H9 (cell line): ENCODE measurements around the gene MED15. TPM values are rescaled to one million over a fixed set of nuclear protein-coding genes. Genes with fewer than 3 reads are reported as not detected.

Source experiments
- DNase-seq: peaks from one replicate; pipeline ENCODE4 v3.0.0-alpha.2; 2017
- H2AFZ ChIP-seq: one replicate; pipeline ENCODE4 v1.6.1; 2013; ENCODE audit warnings: mild to moderate bottlenecking, low read length, control low read depth, moderate library complexity
- H2AK5ac ChIP-seq: 2 replicates; pipeline ENCODE4 v1.6.1; 2013; ENCODE audit warnings: low read length, control low read depth, mixed read lengths; ENCODE audit not compliant: insufficient read length
- H2BK120ac ChIP-seq: one replicate; pipeline ENCODE4 v1.6.1; 2013; ENCODE audit warnings: low read depth, mild to moderate bottlenecking, low read length, control low read depth, inconsistent platforms; ENCODE audit not compliant: poor library complexity, severe bottlenecking
- H2BK12ac ChIP-seq: 2 replicates; pipeline ENCODE4 v1.6.1; 2013; ENCODE audit warnings: low read length, control low read depth, mixed read lengths, low read depth; ENCODE audit not compliant: insufficient read length
- H2BK15ac ChIP-seq: 2 replicates; pipeline ENCODE4 v1.6.1; 2013; ENCODE audit warnings: low read depth, low read length, control low read depth
- H2BK20ac ChIP-seq: one replicate; pipeline ENCODE4 v1.6.1; 2013; ENCODE audit warnings: low read depth, mild to moderate bottlenecking, low read length, control low read depth, inconsistent platforms; ENCODE audit not compliant: poor library complexity, severe bottlenecking
- H2BK5ac ChIP-seq: 2 replicates; pipeline ENCODE4 v1.6.1; 2013; ENCODE audit warnings: low read length, control low read depth, mixed read lengths; ENCODE audit not compliant: insufficient read length
- H3K14ac ChIP-seq: 2 replicates; pipeline ENCODE4 v1.6.1; 2013; ENCODE audit warnings: low read length, control low read depth; ENCODE audit not compliant: insufficient read depth
- H3K18ac ChIP-seq: 2 replicates; pipeline ENCODE4 v1.6.1; 2013; ENCODE audit warnings: low read depth, mild to moderate bottlenecking, mixed read lengths, low read length, control low read depth; ENCODE audit not compliant: insufficient read length
- H3K23ac ChIP-seq: 2 replicates; pipeline ENCODE4 v1.6.1; 2013; ENCODE audit warnings: low read length, control low read depth, mixed read lengths, low read depth; ENCODE audit not compliant: insufficient read length
- H3K23me2 ChIP-seq: 2 replicates; pipeline ENCODE4 v1.6.1; 2013; ENCODE audit warnings: low read depth, mild to moderate bottlenecking, mixed read lengths, low read length, control low read depth; ENCODE audit not compliant: insufficient read length, poor library complexity, severe bottlenecking
- H3K27ac ChIP-seq: 2 replicates; pipeline ENCODE4 v1.5.1; 2013; ENCODE audit warnings: low read length, control low read depth, mixed read lengths, low read depth; ENCODE audit not compliant: insufficient read length
- H3K27me3 ChIP-seq: 2 replicates; pipeline ENCODE4 v1.6.1; 2013; ENCODE audit warnings: low read length, control low read depth, inconsistent platforms; ENCODE audit not compliant: insufficient read depth
- H3K4ac ChIP-seq: 2 replicates; pipeline ENCODE4 v1.6.1; 2013; ENCODE audit warnings: low read depth, mild to moderate bottlenecking, control low read depth, inconsistent platforms, low read length, moderate library complexity
- H3K4me1 ChIP-seq: 2 replicates; pipeline ENCODE4 v1.6.1; 2013; ENCODE audit warnings: low read length, control low read depth, inconsistent platforms; ENCODE audit not compliant: insufficient read depth
- H3K4me2 ChIP-seq: 2 replicates; pipeline ENCODE4 v1.6.1; 2013; ENCODE audit warnings: low read length, control low read depth, mixed read lengths; ENCODE audit not compliant: insufficient read length, insufficient read depth
- H3K56ac ChIP-seq: 2 replicates; pipeline ENCODE4 v1.6.1; 2013; ENCODE audit warnings: low read depth, mild to moderate bottlenecking, mixed read lengths, low read length, control low read depth; ENCODE audit not compliant: insufficient read length
- H3K79me1 ChIP-seq: 2 replicates; pipeline ENCODE4 v1.6.1; 2013; ENCODE audit warnings: low read depth, mild to moderate bottlenecking, moderate library complexity, low read length, control low read depth, inconsistent platforms; ENCODE audit not compliant: insufficient read depth, poor library complexity, severe bottlenecking
- H3K79me2 ChIP-seq: 2 replicates; pipeline ENCODE4 v1.6.1; 2013; ENCODE audit warnings: low read length, control low read depth, inconsistent platforms; ENCODE audit not compliant: insufficient read depth
- H3K9ac ChIP-seq: 2 replicates; pipeline ENCODE4 v1.6.1; 2013; ENCODE audit warnings: low read length, control low read depth, mixed read lengths; ENCODE audit not compliant: insufficient read length; ENCODE audit errors: extremely low read depth
- H3K9me3 ChIP-seq: one replicate; pipeline ENCODE4 v1.6.1; 2013; ENCODE audit warnings: low read depth, low read length, inconsistent platforms; ENCODE audit not compliant: control insufficient read depth
- H3T11ph ChIP-seq: one replicate; pipeline ENCODE4 v1.6.1; 2013; ENCODE audit warnings: mild to moderate bottlenecking, low read length, control low read depth, inconsistent platforms
- H4K20me1 ChIP-seq: one replicate; pipeline ENCODE4 v1.6.1; 2013; ENCODE audit not compliant: control insufficient read depth, insufficient read length, insufficient read depth
- H4K5ac ChIP-seq: 2 replicates; pipeline ENCODE4 v1.6.1; 2013; ENCODE audit warnings: low read depth, mild to moderate bottlenecking, mixed read lengths, low read length, control low read depth; ENCODE audit not compliant: insufficient read length
- H4K8ac ChIP-seq: replicated peaks from 2 replicates; pipeline ENCODE4 v1.6.1; 2013; ENCODE audit warnings: low read length, control low read depth, mixed read lengths, low read depth; ENCODE audit not compliant: insufficient read length
- H4K91ac ChIP-seq: 2 replicates; pipeline ENCODE4 v1.6.1; 2013; ENCODE audit warnings: low read depth, mild to moderate bottlenecking, moderate library complexity, mixed read lengths, low read length, control low read depth; ENCODE audit not compliant: insufficient read length
- H3K27ac Mint-ChIP-seq, 3 experiments: 2 replicates in 2 of 3; 3 replicates in 1 of 3; pipeline ENCODE4 v1.8.0; 2020 to 2021; ENCODE audit warnings: mixed read lengths in 3 of 3, mild to moderate bottlenecking in 1 of 3, moderate library complexity in 1 of 3
- H3K27me3 Mint-ChIP-seq: 2 replicates; pipeline ENCODE4 v1.8.0; 2021; ENCODE audit warnings: low read depth, mild to moderate bottlenecking, moderate library complexity, mixed read lengths
- H3K36me3 Mint-ChIP-seq, 3 experiments: 2 replicates in 2 of 3; 3 replicates in 1 of 3; pipeline ENCODE4 v1.8.0; 2020 to 2021; ENCODE audit warnings: low read depth in 3 of 3, mixed read lengths in 3 of 3; ENCODE audit not compliant: insufficient read depth in 1 of 3
- H3K4me1 Mint-ChIP-seq, 2 experiments: 2 replicates each; pipeline ENCODE4 v1.8.0; 2020; ENCODE audit warnings: mixed read lengths in 2 of 2
- H3K4me3 Mint-ChIP-seq, 2 experiments: 2 replicates in 1 of 2; 3 replicates in 1 of 2; pipeline ENCODE4 v1.8.0; 2020 to 2021; ENCODE audit warnings: mild to moderate bottlenecking in 2 of 2, mixed read lengths in 2 of 2, moderate library complexity in 1 of 2
- H3K9me3 Mint-ChIP-seq, 2 experiments: 2 replicates in 1 of 2; 3 replicates in 1 of 2; pipeline ENCODE4 v1.8.0; 2020; ENCODE audit warnings: mild to moderate bottlenecking in 2 of 2, mixed read lengths in 2 of 2, moderate library complexity in 1 of 2
- CTCF ChIP-seq: fragments of 200-600 bp; sonication (generic); conservative IDR thresholded peaks from 3 replicates; pipeline ENCODE4 v1.8.0; 2021; ENCODE audit warnings: antibody characterized with exemption, mild to moderate bottlenecking
- WGBS: extraction: QIAGEN DNeasy Blood & Tissue Kit; methylation state at CpG from one replicate; pipeline ENCODE4 v1.1.7; 2013; ENCODE audit warnings: missing lambda C conversion rate, low lambda C conversion rate, mixed read lengths; ENCODE audit not compliant: insufficient read length; ENCODE audit errors: extremely low coverage; 5-methylcytosine and 5-hydroxymethylcytosine counted together
- total RNA-seq: library from RNA; stranded (reverse); gene quantifications from 2 replicates; pipeline ENCODE4 v1.2.1, GENCODE V29; 2021

MED15 gene
- total RNA-seq, 1 experiment from 2014 or later, result 47.4 TPM

- Mint-ChIP-seq H3K36me3 (no peaks in the 10 kb centered on the region), H3K4me3 (no peak overlapping the region), H3K27me3 (peaks cover 10% of the 10 kb centered on the region), H3K27ac (no peak overlapping the region; a peak in 1 of 7 replicates), H3K4me1 (no peaks in the 10 kb centered on the region), H3K9me3 (no peaks in the 10 kb centered on the region)
- Histone ChIP-seq H2AK5ac (no peak overlapping the region), H4K20me1 (no peaks in the 10 kb centered on the region), H3K14ac (no peak overlapping the region), H3K9ac (no peak overlapping the region), H4K5ac (no peak overlapping the region), H2BK120ac (no peak overlapping the region), H3K4me2 (no peak overlapping the region), H3K27ac (no peak overlapping the region), H3T11ph (no peak overlapping the region), H3K79me1 (no peaks in the 10 kb centered on the region), H3K9me3 (no peaks in the 10 kb centered on the region), H2BK15ac (no peak overlapping the region), H3K18ac (no peak overlapping the region), H3K79me2 (no peaks in the 10 kb centered on the region), H2AFZ (no peak overlapping the region), H3K27me3 (no peaks in the 10 kb centered on the region), H3K4me1 (no peaks in the 10 kb centered on the region), H3K56ac (no peak overlapping the region), H4K91ac (no peak overlapping the region), H2BK20ac (no peak overlapping the region), H4K8ac (no peak overlapping the region), H2BK5ac (no peak overlapping the region), H2BK12ac (no peak overlapping the region), H3K4ac (no peak overlapping the region), H3K23me2 (no peaks in the 10 kb centered on the region), H3K23ac (no peak overlapping the region)
- WGBS, result no CpG with 5 or more reads among the region's 5 CpGs
- TF ChIP-seq CTCF, result no peak
- no peak for DNase-seq
Measured at GRCh38 chr22:20624161-20624616, 116.8 kb downstream of the MED15 start.
